OCI-LY1 (cell line): Measurements from ENCODE around the gene RAPGEF2.

ENCODE experiments used
- H2AFZ ChIP-seq: fragments of 200-600 bp; sonication (generic), shearing (Covaris generic); 2 replicates; pipeline ENCODE4 v1.6.0; 2014; ENCODE audit warnings: antibody characterized with exemption, mild to moderate bottlenecking, low read length
- H3F3A ChIP-seq: fragments of 200-600 bp; sonication (generic), shearing (Covaris generic); 2 replicates; pipeline ENCODE4 v1.6.0; 2014; ENCODE audit warnings: mild to moderate bottlenecking, antibody characterized with exemption, low read length, moderate library complexity; ENCODE audit not compliant: insufficient read depth
- H3K27ac ChIP-seq: fragments of 200-600 bp; sonication (generic); 2 replicates; pipeline ENCODE4 v1.5.1; 2014; ENCODE audit warnings: low read length, mixed run types, mild to moderate bottlenecking, low read depth; ENCODE audit not compliant: poor library complexity, severe bottlenecking
- H3K27me3 ChIP-seq: fragments of 200-600 bp; sonication (generic); 2 replicates; pipeline ENCODE4 v1.6.0; 2014; ENCODE audit warnings: antibody characterized with exemption, mild to moderate bottlenecking, low read length, moderate library complexity; ENCODE audit not compliant: insufficient read depth
- H3K36me3 ChIP-seq: fragments of 200-600 bp; sonication (generic); 2 replicates; pipeline ENCODE4 v1.6.1; 2014; ENCODE audit warnings: mild to moderate bottlenecking, antibody characterized with exemption, low read length, moderate library complexity, mixed read lengths; ENCODE audit not compliant: insufficient read depth
- H3K4me1 ChIP-seq: fragments of 200-600 bp; sonication (generic); 2 replicates; pipeline ENCODE4 v1.5.1; 2014; ENCODE audit warnings: mild to moderate bottlenecking, low read length, moderate library complexity; ENCODE audit not compliant: insufficient read depth, severe bottlenecking
- H3K4me2 ChIP-seq: fragments of 200-600 bp; sonication (generic), shearing (Covaris generic); 2 replicates; pipeline ENCODE4 v1.6.1; 2014; ENCODE audit warnings: low read length
- H3K4me3 ChIP-seq: fragments of 200-600 bp; sonication (generic); 2 replicates; pipeline ENCODE4 v1.5.1; 2014; ENCODE audit warnings: low read length, low read depth, mild to moderate bottlenecking, mixed read lengths; ENCODE audit not compliant: poor library complexity, severe bottlenecking
- H3K79me2 ChIP-seq: fragments of 200-600 bp; shearing (Covaris generic); 2 replicates; pipeline ENCODE4 v1.6.1; 2016; ENCODE audit warnings: mixed run types, low read length, mixed read lengths; ENCODE audit not compliant: insufficient read depth
- H3K9ac ChIP-seq: fragments of 200-600 bp; sonication (generic), shearing (Covaris generic); 2 replicates; pipeline ENCODE4 v1.6.1; 2014; ENCODE audit warnings: mild to moderate bottlenecking, low read length, mixed read lengths
- H3K9me2 ChIP-seq: fragments of 200-600 bp; sonication (generic), shearing (Covaris generic); 2 replicates; pipeline ENCODE4 v1.6.1; 2014; ENCODE audit warnings: low read depth, mild to moderate bottlenecking, low read length, mixed read lengths
- H3K9me3 ChIP-seq: fragments of 200-600 bp; shearing (Covaris generic); 2 replicates; pipeline ENCODE4 v1.6.1; 2014; ENCODE audit warnings: low read length, mixed read lengths
- H4K20me1 ChIP-seq: fragments of 200-600 bp; sonication (generic), shearing (Covaris generic); 2 replicates; pipeline ENCODE4 v1.6.0; 2016; ENCODE audit warnings: mild to moderate bottlenecking, low read length; ENCODE audit not compliant: insufficient read depth
- EZH2 ChIP-seq: fragments of 200-600 bp; sonication (generic), shearing (Covaris generic); IDR thresholded peaks from 2 replicates; pipeline ENCODE4 v1.8.0; 2017; ENCODE audit warnings: borderline replicate concordance, mixed run types, mild to moderate bottlenecking, antibody characterized with exemption, low read length, moderate library complexity, mixed read lengths
- TF ChIP-seq, protein P1 (sequence below): fragments of 200-600 bp; sonication (generic), shearing (Covaris generic); IDR thresholded peaks from 2 replicates; pipeline ENCODE4 v1.5.1; 2017; ENCODE audit warnings: mild to moderate bottlenecking, antibody characterized with exemption, low read length, moderate library complexity, mixed read lengths

The RAPGEF2 gene

DNA sequence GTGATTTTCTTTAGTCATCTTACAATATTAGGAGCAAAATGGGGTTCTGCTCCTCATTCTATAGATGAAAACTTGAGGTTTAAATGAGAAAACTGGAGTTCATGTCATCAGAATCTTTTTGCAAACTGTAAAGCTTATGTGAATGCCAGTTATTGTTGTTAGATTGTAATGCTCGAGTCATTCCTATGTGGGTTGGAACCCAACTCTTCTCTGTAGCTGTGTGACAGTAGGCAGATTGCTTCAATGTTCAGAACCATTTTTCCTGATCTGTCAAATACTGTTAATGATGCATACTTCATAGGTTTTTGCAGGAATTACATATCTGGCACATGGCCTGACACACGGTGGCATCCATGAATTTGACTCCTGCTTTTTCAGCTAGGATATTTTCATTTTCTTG is 178.9 kb downstream of the RAPGEF2 start:
- no peaks in the 10 kb centered on the region for H3K79me2 ChIP-seq
- H2AFZ ChIP-seq, result no peak overlapping the region
- H4K20me1 ChIP-seq, result no peaks in the 10 kb centered on the region
- no peaks in the 10 kb centered on the region for H3K4me1 ChIP-seq
- no peak overlapping the region for H3K27ac ChIP-seq
- no peaks in the 10 kb centered on the region for H3K36me3 ChIP-seq
- no peaks in the 10 kb centered on the region for H3K9me2 ChIP-seq
- H3K4me2 ChIP-seq, result no peak overlapping the region
- no peaks in the 10 kb centered on the region for H3K9me3 ChIP-seq
- no peak for TF ChIP-seq EZH2
- TF ChIP-seq, protein P1, sequence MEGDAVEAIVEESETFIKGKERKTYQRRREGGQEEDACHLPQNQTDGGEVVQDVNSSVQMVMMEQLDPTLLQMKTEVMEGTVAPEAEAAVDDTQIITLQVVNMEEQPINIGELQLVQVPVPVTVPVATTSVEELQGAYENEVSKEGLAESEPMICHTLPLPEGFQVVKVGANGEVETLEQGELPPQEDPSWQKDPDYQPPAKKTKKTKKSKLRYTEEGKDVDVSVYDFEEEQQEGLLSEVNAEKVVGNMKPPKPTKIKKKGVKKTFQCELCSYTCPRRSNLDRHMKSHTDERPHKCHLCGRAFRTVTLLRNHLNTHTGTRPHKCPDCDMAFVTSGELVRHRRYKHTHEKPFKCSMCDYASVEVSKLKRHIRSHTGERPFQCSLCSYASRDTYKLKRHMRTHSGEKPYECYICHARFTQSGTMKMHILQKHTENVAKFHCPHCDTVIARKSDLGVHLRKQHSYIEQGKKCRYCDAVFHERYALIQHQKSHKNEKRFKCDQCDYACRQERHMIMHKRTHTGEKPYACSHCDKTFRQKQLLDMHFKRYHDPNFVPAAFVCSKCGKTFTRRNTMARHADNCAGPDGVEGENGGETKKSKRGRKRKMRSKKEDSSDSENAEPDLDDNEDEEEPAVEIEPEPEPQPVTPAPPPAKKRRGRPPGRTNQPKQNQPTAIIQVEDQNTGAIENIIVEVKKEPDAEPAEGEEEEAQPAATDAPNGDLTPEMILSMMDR, result no peak
- H3K27me3 ChIP-seq, result no peaks in the 10 kb centered on the region
- no peak overlapping the region for H3K9ac ChIP-seq
- no peaks in the 10 kb centered on the region for H3F3A ChIP-seq
- H3K4me3 ChIP-seq, result no peak overlapping the region

DNA sequence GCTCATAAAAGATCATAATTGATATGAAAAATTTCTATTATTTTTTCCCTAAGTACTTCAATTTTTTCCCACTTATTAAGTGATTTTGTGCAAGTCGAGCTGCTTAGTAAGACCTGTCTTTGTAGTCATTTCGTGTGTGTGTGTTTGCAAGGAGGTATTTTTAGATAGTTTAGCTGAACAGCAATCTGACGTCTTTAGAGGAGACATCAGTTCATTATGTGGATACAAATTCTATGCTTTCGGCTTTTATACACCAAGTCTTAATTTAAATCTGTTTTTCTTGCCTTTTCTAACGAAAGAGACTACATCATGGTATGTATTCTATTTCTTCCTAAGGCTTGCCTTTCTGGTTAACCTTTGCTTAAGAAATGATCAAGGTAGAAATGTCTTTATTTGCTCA is 179.4 kb downstream of the RAPGEF2 start:
- Histone ChIP-seq H3K4me2 (no peak overlapping the region), H3K79me2 (no peaks in the 10 kb centered on the region)

DNA sequence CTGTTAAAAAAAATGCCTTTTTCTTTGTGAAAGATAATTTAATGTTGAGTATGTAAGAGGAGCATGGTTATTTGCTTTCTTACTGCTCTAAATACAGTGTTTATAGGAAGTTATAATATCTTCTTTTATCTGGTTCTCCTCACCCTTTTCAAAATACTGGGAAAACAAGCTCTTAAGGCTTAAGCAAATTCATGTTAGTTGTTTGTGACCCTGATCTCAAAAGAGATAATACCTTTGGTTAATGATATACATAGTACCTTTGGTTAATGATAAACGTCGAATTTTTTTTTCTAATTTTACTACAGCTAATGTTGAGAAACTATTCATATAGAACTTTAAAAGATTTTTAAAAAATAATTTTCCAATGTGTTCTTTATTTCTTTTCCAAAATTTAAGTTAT is 180.1 kb downstream of the RAPGEF2 start:
- no peak overlapping the region for H3K9ac ChIP-seq
- no peak overlapping the region for H3K4me3 ChIP-seq
- H3F3A ChIP-seq, result no peaks in the 10 kb centered on the region
- TF ChIP-seq EZH2, result no peak
- TF ChIP-seq, protein P1, result no peak
- H3K4me2 ChIP-seq, result no peak overlapping the region
- no peaks in the 10 kb centered on the region for H3K9me2 ChIP-seq
- no peaks in the 10 kb centered on the region for H3K4me1 ChIP-seq
- no peaks in the 10 kb centered on the region for H3K9me3 ChIP-seq
- no peaks in the 10 kb centered on the region for H4K20me1 ChIP-seq
- H3K36me3 ChIP-seq, result no peaks in the 10 kb centered on the region
- H3K27me3 ChIP-seq, result no peaks in the 10 kb centered on the region
- H3K27ac ChIP-seq, result no peak overlapping the region
- no peak overlapping the region for H2AFZ ChIP-seq
- H3K79me2 ChIP-seq, result no peaks in the 10 kb centered on the region

More for the DNA sequence above, 179.4 kb downstream of the RAPGEF2 start:
- Histone ChIP-seq H3K4me1 (no peaks in the 10 kb centered on the region), H3K9ac (no peak overlapping the region), H3K36me3 (no peaks in the 10 kb centered on the region), H3K27ac (no peak overlapping the region), H2AFZ (no peak overlapping the region), H3K9me3 (no peaks in the 10 kb centered on the region), H3K9me2 (no peaks in the 10 kb centered on the region), H3K27me3 (no peaks in the 10 kb centered on the region), H3F3A (no peaks in the 10 kb centered on the region), H4K20me1 (no peaks in the 10 kb centered on the region), H3K4me3 (no peak overlapping the region)
- TF ChIP-seq EZH2, result no peak
- TF ChIP-seq, protein P1, result no peak
